GM04504 (cell line): ENCODE data around the gene ZNF445.
"Not testable (repeated sequence)": the region's sequence is repeated elsewhere in the genome, so short reads cannot be mapped to it uniquely, and the experiment has no call there.

Experiments
- DNase-seq: peaks from one replicate; pipeline ENCODE4 v3.0.0-alpha.2; 2012; ENCODE audit warnings: low read depth

The ZNF445 gene

GRCh38 chr3:44398853-44399252, 78.6 kb downstream of the ZNF445 start:
- no peak for DNase-seq

- DNase-seq: not testable (repeated sequence)
These were observed 79.2 kb downstream of the ZNF445 start for GRCh38 chr3:44398271-44398670.

GRCh38 chr3:44396200-44397171, 81.0 kb downstream of the ZNF445 start:
- no peak for DNase-seq

- no peak for DNase-seq
These were observed 81.8 kb downstream of the ZNF445 start for GRCh38 chr3:44395714-44396113.

GRCh38 chr3:44392489-44392888, 85.0 kb downstream of the ZNF445 start:
- no peak for DNase-seq

GRCh38 chr3:44387404-44387803, 90.1 kb downstream of the ZNF445 start:
- no peak for DNase-seq
